ENCODE measurements around the gene ITGAD.

ITGAD gene

GRCh38 chr16:31461201-31461920, 68.2 kb downstream of the ITGAD start:
- no peak for DNase-seq

DNA sequence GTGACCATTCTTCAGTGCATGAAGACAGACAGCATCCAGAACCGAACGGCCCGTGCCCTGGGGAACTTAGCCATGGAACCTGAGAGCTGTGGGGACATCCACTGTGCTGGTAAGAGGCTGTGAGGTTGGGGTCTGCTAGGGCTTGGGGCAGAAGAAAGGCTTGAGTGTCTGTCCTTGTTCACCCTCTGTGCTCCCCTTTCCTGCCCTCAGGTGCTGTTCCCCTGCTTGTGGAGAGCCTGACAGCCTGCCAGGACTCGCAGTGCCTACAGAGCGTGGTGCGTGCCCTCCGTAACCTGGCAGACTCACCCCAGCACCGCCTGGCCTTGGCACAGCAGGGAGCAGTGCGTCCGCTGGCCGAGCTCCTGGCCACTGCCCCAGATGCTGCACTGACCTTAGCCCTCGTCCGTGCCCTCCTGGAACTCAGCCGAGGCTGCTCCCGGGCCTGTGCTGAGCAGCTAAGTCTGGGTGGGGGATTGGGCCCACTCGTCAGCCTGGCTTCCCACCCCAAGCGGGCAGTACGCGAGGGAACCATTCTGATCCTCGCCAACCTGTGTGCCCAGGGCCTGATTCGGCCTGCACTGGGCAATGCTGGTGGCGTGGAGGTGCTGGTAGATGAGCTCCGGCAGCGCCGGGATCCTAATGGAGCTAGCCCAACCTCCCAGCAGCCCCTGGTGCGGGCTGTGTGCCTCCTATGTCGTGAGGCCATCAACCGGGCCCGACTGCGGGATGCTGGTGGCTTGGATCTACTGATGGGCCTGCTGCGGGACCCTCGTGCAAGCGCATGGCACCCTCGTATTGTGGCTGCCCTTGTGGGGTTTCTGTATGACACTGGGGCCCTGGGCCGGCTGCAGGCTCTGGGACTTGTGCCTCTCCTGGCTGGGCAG, 69.0 kb downstream of the ITGAD start:
- no peak for DNase-seq

GRCh38 chr16:31464348-31464769, 71.2 kb downstream of the ITGAD start:
- DNase-seq = no peak

DNA sequence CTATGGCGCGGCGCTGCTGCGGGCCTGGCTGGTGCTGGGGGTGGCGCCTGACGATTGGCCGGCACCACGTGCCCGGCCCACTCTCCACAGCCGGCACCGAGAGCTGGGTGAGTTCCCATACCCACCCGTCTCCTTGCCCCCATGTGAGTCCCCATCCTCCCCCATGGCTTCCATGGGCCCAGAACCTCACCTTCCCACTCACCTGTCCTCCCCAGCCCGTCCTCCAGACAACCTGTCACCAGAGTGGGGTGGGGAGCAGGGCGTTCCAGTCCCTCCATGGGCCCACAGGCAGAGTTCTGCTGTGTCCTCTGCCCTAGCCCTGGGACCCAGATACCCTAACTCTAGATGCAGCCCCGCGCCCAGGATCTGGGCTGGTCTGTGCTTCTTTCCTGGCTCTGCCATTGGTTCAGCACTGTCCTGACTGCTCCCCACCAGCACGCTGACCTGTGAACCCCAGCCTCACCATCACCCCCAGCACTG, 71.7 kb downstream of the ITGAD start:
- DNase-seq = no peak

- DNase-seq = no peak
Observed at GRCh38 chr16:31465788-31466370, 72.7 kb downstream of the ITGAD start.

GRCh38 chr16:31466381-31466841, 73.3 kb downstream of the ITGAD start:
- DNase-seq = no peak

- DNase-seq = no peak
Observed at GRCh38 chr16:31467151-31467773, 74.1 kb downstream of the ITGAD start.

- DNase-seq = no peak
Observed at GRCh38 chr16:31467858-31468257, 74.7 kb downstream of the ITGAD start.

GRCh38 chr16:31470615-31471014, 77.5 kb downstream of the ITGAD start:
- DNase-seq = no peak

GRCh38 chr16:31471241-31471874, 78.2 kb downstream of the ITGAD start:
- DNase-seq = no peak

GRCh38 chr16:31471875-31472708, 79.0 kb downstream of the ITGAD start, which contains the start of gene TGFB1I1:
Gene TGFB1I1, plus strand, starts transcription at chr16:31472152. Its CDS starts 37 bp downstream, at chr16:31472189.
- no peak for DNase-seq

GRCh38 chr16:31472709-31473203, 79.6 kb downstream of the ITGAD start:
- peak; percentile 1 for DNase-seq

DNA sequence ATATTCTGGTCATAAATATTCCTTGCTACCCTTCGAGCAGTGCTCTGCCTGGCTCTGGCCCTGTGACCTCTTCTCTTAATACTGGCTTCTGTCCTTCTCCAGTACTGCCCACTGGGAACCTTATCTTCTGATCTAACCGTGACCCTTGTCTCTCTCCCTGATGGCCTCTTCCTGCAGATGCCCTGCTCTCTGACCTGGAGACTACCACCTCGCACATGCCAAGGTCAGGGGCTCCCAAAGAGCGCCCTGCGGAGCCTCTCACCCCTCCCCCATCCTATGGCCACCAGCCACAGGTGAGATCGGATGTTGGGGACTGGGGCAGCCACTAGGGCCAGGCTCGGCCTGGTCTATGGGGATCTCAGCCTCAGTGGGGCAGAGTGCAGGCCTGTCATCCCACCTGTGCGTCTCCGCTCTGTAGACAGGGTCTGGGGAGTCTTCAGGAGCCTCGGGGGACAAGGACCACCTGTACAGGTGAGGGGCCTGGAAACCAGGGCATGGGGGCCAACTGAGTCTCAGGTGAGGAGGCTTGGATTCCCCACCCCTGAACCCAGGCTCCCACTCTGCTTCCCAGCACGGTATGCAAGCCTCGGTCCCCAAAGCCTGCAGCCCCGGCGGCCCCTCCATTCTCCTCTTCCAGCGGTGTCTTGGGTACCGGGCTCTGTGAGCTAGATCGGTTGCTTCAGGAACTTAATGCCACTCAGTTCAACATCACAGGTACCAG, 80.3 kb downstream of the ITGAD start:
- DNase-seq = no peak

DNA sequence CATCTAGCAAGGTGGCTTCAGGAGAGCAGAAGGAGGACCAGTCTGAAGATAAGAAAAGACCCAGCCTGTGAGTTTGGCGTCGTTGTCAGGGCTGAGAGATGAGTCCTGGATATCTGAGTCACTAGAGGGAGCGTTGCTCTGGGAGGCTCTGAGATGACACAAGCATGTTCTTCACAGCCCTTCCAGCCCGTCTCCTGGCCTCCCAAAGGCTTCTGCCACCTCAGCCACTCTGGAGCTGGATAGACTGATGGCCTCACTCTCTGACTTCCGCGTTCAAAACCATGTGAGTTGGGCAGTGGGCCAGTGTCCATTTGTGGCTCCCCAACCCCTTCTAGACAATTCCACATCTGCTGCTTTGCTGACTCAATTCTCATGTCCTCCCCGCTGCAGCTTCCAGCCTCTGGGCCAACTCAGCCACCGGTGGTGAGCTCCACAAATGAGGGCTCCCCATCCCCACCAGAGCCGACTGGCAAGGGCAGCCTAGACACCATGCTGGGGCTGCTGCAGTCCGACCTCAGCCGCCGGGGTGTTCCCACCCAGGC, 81.1 kb downstream of the ITGAD start:
- no peak for DNase-seq

DNA sequence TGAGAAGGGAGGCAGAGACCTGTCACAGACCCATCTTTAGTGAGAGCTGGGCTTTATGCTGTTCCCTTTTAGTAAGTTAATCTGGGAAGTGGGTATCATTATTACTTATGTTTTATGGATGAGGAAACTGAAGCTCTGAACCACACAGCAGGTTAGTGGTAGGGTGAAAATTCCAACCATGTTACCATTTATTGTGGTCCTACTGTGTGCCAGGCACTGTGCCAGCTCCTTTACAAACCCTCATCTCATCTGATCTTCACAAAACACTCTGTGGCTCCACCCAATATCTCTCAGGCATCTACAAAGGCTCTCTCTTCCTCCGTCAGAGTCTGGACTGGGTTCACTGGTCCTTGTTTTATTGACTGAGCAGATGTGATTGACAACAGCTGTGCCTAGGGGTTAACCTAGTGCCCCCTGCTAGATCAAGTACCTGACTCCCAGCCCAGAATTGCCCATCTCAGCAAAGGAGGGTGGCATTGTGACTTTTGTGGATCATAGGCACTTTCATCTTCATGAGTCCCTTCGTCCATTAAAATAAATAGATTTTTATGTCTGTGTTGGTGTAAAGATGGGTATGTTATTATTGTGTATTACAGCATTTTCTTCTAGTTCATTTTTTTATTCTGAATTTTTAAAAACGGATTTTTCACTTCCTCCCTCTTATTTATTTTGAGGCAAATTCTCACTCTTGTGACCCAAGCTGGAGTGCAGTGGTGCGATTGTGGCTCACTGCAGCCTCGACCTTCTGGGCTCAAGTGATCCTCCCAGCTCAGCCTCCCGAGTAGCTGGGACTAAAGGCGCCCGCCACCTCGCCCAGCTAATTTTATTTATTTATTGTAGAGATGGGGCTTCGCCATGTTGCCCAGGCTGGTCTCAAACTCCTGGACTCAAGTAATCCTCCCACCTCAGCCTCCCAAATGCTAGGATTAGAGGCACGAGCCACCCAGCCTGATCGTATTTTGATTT, 81.9 kb downstream of the ITGAD start:
- no peak for DNase-seq

DNA sequence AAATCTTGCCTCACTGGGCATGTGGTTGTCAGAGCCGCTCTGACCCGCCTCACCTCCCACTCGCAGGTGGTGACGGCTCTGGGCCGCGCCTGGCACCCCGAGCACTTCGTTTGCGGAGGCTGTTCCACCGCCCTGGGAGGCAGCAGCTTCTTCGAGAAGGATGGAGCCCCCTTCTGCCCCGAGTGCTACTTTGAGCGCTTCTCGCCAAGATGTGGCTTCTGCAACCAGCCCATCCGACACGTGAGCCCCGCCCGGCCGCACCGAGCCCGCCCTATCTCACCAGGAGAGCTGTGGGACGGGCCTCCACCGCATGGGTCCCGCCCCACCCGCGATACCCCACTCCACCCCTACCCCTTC, 82.8 kb downstream of the ITGAD start:
- no peak for DNase-seq

Data from NCI-H1694 treated with DMSO at 0.1 percent for 48 hours (cell line).